Activated CD4-positive, alpha-beta T cell treated with anti-CD3 and anti-CD28 coated beads, Interleukin-2, amount 50 U/mL, for 48 hours (primary cell): Measurements from ENCODE around the gene RNF152.
"Not testable (repeated sequence)": the region's sequence is repeated elsewhere in the genome, so short reads cannot be mapped to it uniquely, and the experiment has no call there.

Experiments used
- DNase-seq, 2 experiments: peaks; one replicate each; pipeline ENCODE4 v3.0.0-alpha.2; 2020

RNF152 gene

DNA sequence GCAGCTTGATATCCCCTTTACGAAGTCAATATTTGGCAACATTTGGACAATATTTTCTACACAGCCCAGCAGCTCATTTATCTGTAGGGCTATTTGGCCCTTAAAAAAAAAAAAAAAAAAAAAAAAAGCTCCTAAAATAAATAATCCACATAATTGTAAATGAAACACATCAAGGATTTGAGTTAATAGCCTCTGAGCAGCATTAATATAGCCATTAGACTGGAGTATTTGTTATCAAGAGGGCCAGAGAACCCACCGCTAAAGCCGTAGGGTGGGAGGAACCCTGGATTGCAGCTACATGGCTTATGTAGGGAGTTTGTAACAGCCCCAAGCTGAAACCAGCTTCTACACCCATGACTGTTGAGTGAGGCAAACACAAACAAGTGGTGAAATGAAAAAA lies 84.5 kb downstream of the RNF152 start:
- no peak for DNase-seq

DNA sequence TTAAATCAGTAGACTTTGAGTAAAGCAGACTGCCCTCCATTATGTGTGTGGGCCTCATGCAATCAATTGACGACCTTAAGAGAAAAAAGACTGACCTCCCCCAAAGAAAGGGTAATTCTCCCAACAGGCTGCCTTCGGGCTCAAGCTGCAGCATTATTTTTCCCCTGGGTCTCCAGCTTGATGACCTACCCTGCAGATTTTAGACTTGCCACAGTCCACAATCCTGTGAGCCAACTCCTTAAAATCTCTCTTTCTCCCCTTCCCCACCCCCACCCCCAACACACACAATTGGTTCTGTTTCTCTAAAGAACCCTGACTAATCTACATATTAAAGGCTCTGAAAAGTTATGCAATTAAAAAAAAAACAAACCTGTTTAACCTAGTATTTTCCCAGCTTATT lies 89.4 kb downstream of the RNF152 start:
- no peak for DNase-seq

DNA sequence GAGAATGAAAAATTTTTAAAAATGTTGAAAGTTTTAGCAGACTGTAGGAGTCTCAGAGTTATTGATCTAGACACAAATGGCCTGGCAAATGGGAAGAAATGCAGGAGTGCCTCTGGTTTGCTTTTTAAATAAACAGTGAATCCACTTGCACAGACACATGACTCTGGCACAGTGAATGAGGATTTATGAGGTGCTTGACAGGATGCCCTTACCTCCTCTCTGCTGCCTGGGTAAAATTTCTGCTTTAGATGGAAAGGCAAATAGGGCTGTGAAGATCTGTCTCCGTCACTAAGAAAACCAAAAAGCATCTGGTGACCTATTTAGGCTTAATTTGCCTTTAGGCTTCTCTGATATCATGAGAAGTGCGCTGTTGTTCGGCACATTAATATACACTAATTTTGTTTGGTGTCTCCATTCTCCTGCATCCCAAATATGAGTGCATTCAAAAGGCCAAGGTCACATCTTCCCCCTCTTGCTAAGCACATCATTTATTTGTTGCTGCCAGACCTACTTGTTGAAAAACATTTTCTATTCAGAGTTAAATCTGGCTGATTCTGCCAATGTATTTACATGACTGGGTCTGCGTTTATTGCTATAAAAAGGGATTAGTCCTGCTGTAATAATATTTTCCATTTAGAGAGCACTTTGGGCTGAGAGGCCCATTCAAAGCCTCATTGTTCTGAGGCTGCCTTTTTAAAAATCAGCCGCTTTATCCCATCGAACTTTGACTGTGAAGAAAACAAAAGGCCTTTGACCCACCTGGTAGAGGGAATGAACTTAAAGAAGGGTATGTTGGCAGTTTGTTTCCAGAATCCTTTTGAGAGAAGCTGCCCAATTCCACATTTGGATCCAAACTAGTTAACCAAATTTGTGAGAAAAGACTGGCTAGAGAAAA lies 94.9 kb downstream of the RNF152 start:
- no peak for DNase-seq

DNA sequence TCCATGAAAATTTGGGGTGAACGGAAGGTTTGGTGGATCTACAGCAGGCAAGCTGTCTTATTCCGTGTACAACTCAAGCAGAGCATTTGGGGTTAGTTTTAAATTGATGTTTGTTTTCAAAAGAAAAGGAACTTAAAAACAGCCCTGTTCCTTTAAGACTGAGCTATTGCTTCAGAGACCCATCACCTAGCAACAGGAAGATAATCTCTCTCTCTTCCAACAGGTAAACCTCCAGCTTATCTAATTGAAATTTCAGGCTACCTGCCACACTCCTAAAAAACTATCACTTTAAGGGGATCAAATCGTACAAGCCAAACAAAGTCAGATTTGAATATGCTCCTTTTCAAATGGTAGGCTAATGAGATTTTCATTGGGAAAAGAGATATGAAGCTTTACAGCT lies 101.8 kb downstream of the RNF152 start:
- no peak for DNase-seq

DNA sequence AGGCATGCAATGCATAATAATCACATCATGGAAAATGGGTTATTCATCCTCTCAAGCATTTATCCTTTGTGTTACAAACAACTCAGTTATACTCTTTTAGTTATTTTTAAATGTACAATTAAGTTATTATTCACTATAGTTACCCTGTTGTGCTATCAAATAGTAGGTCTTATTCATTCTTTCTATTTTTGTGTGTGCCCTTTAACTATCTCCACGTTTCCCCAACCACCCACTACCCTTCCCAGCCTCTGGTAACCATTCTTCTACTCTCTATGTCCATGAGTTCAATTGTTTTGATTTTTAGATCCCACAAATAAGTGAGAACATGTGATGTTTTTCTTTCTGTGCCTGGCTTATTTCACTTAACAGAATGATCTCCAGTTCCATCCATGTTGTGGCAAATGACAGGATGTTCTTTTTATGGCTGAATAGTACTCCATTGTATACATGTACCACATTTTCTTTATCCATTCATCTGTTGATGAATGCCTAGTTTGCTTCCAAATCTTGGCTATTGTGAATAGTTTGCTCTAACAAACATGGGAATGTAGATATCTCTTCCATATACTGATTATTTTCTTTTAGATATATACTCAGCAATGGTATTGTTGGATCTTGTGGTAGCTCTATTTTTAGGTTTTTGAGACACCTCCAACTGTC lies 105.7 kb downstream of the RNF152 start:
- DNase-seq, result not testable (repeated sequence)

- no peak for DNase-seq
Measured at GRCh38 chr18:61785588-61785987, 107.2 kb downstream of the RNF152 start.

- DNase-seq, result no peak
Measured at GRCh38 chr18:61784834-61785233, 108.0 kb downstream of the RNF152 start.

DNA sequence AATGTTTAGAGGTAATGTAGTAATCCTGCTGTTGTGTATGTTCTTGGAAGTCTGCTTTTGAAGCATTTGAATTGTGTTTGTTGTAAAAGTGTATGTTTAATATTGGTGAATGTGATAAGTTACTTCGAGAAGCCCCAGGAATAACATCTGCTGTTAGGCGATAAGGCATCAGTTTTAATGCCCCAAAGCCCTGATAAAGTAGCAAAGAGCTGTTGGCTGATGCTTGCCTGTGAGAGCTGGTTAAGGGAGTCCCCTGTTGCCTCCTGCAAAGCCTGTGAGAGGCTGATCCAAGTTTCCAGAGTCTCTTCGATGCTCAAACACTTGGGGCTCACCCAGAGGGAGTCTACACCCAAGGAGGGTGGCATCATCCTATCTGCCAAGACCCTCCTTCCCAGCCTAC lies 110.3 kb downstream of the RNF152 start:
- no peak for DNase-seq

- not testable (repeated sequence) for DNase-seq
Measured at GRCh38 chr18:61776201-61776600, 116.6 kb downstream of the RNF152 start.

DNA sequence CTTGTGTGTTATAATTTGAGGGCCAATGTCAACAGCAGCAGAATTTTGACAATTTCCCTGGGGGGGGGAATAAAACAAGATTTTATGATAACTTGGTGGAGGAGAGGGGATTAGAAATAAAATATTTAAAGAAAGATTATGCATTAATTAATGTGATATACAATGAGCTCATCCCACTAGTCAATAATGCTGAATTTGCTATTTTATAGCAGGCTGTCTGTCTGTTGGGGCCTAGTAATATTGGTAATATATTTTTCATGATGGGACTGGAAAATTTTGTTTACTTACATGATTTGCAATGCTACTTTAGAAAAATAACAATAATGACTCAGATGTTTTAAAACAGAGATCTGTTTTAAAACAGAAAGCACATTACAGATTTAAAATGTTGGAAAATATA lies 118.0 kb downstream of the RNF152 start:
- no peak for DNase-seq

DNA sequence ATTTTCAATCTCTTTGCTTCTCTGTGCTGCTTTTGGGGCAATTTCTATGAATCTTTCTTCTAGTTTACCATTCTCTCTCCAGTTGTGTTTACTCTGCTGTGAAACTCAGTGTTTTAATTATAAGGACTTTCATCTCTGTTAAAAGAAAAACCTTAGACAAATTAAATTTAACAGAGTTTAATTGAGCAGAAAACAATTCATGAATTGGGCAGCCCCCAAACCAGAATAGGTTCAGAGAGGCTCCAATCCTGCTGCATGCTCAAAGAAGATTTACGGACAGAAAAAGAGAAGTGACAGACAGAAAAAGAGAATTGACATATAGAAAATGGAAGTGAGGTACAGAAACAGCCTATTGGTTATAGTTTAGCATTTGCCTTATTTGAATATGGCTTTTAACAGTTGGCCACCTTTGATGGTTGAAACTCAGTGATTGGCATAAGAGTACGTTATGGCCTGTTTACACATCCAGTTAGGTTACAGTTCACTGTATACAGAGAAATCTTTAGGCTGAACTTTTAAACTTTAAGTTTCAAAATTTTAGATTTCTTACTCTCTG lies 120.4 kb downstream of the RNF152 start:
- DNase-seq, result no peak

DNA sequence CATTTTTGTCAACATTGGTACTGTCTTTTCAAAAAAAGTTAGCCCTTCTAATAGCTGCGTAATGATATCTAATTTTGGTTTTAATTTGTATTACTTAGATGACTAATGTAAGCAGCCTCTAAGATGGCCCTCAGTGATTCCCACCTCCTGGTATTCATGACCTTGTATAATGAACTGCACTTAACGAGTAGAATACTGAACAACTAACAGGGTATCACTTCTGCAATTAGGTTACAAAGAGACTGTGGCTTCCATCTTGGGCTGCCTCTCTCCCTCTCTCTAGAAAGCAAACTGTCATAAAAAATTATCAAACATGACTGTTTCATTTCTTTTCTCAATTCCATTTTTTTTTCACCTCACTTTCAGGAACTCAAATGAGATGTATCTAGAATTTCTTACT lies 120.9 kb downstream of the RNF152 start:
- no peak for DNase-seq

DNA sequence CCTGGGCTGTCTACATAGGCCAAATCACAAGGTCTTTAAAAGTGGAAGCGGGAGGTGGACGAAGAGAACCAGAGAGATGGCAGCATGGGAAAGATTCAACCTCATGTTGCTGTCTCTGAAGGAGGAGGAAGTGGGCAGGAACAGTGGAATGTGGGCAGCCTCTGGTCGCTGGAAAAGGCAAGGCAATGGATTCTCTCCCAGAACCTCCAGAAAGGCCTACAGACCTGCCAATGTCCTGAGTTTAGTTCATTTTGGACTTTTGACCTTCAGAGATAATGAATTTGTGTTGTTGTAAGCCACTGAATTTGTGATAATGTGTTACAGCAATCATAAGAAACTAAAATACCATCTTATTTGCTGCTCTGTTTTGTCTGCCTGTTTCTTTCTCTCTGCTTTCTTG lies 122.5 kb downstream of the RNF152 start:
- DNase-seq, result no peak

- DNase-seq, result no peak
Measured at GRCh38 chr18:61766266-61766884, 126.4 kb downstream of the RNF152 start.

- no peak for DNase-seq
Measured at GRCh38 chr18:61765097-61765496, 127.7 kb downstream of the RNF152 start.

DNA sequence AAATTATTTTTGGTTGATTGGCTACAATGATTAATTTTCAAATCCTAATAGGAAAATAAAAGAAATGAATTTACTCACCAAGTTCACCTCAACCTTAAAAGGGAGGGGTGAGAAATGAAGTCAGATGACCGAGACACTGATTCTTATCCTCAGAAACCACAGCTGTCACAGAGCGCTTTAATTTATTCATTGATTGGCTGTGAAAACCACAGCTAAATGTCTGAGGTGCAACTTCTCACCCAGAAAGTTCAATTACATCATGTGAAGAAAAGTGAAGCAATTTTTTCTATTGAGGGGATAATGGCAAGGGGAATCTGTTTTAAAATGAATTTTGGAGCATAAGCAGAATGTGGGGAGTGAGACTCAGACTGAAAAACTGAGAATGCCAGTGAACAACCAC lies 128.4 kb downstream of the RNF152 start:
- DNase-seq, result no peak

DNA sequence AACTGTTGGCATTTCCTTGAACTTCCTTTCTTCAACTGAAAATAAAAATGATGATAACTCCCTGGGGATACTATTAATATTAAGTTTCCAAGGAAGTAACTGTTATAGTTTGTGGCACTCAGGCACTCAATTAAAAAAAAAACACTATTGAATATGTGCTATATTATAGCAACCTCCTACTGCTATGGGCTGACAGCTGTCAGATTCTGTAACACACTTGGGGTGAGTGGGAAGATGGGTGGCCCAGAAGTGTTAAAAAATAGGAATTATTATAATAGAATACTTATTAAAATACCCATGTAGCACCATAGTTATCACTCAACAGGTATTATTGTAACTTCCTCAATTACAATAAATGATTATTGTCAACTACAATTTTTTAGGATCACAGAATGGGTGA lies 130.9 kb downstream of the RNF152 start:
- DNase-seq, result no peak
